Activated CD8-positive, alpha-beta memory T cell treated with anti-CD3 and anti-CD28 coated beads for 36 hours (primary cell): ENCODE results near the gene DEPDC1B. TPM values are rescaled to one million over a fixed set of nuclear protein-coding genes. Genes with fewer than 3 reads are reported as not detected.
"Not testable (repeated sequence)": the region's sequence is repeated elsewhere in the genome, so short reads cannot be mapped to it uniquely, and the experiment has no call there.

Experiments
- CTCF ChIA-PET: fragments of 350-600 bp; sonication (Branson Sonifier 250); formaldehyde crosslinking; loops from one replicate; lab custom pipeline; 2021; ENCODE audit warnings: antibody characterized with exemption; lab: Charles Lee
- POLR2A ChIA-PET: fragments of 350-600 bp; sonication (Branson Sonifier 250); formaldehyde crosslinking; loops from one replicate; lab custom pipeline; 2021; ENCODE audit warnings: antibody characterized with exemption; lab: Charles Lee
- total RNA-seq, 2 experiments: library from RNA; stranded (reverse); gene quantifications; one replicate each; pipeline ENCODE4 v1.2.3, GENCODE V29; 2021

DEPDC1B gene
- total RNA-seq, 2 experiments from 2014 or later = 16.2 to 16.5 TPM

- ChIA-PET POLR2A (no interaction called here), CTCF (no interaction called here)
Measured at GRCh38 chr5:60671899-60672692, 27.9 kb downstream of the DEPDC1B start.

GRCh38 chr5:60670749-60671148 is 29.2 kb downstream of the DEPDC1B start:
- POLR2A ChIA-PET = no interaction called here
- CTCF ChIA-PET = no interaction called here

GRCh38 chr5:60668686-60669304 is 31.2 kb downstream of the DEPDC1B start:
- POLR2A ChIA-PET = no interaction called here
- CTCF ChIA-PET = interaction anchor here (1.0 to 1.4 kb wide), 2 partner anchors 29 to 853 kb away, joined by 3 read pairs; no protein-coding TSS in a partner anchor

- ChIA-PET CTCF (no interaction called here), POLR2A (no interaction called here)
Measured at GRCh38 chr5:60651872-60652620, 47.9 kb downstream of the DEPDC1B start.

- POLR2A ChIA-PET = no interaction called here
- CTCF ChIA-PET = interaction anchor here (0.5 kb wide), 1 partner anchor 309 kb away, joined by 3 read pairs; no protein-coding TSS in a partner anchor
Measured at GRCh38 chr5:60649288-60649917, 50.6 kb downstream of the DEPDC1B start.

- ChIA-PET POLR2A (no interaction called here), CTCF (no interaction called here)
Measured at GRCh38 chr5:60648175-60648574, 51.8 kb downstream of the DEPDC1B start.

- CTCF ChIA-PET = interaction anchor here (0.7 kb wide), 1 partner anchor 1678 kb away, joined by 4 read pairs; no protein-coding TSS in a partner anchor
- POLR2A ChIA-PET = no interaction called here
Measured at GRCh38 chr5:60640901-60641300, 59.1 kb downstream of the DEPDC1B start.

- CTCF ChIA-PET = interaction anchor here (0.8 kb wide), 1 partner anchor 29 kb away, joined by 3 read pairs; no protein-coding TSS in a partner anchor
Measured at GRCh38 chr5:60639544-60639943, 60.4 kb downstream of the DEPDC1B start.

GRCh38 chr5:60638300-60638699 is 61.7 kb downstream of the DEPDC1B start:
- POLR2A ChIA-PET = no interaction called here

More at GRCh38 chr5:60639544-60639943, 60.4 kb downstream of the DEPDC1B start:
- POLR2A ChIA-PET = no interaction called here

GRCh38 chr5:60636644-60637043 is 63.3 kb downstream of the DEPDC1B start:
- POLR2A ChIA-PET = no interaction called here
- CTCF ChIA-PET = no interaction called here

More at GRCh38 chr5:60638300-60638699, 61.7 kb downstream of the DEPDC1B start:
- CTCF ChIA-PET = no interaction called here

GRCh38 chr5:60636001-60636400 is 64.0 kb downstream of the DEPDC1B start:
- ChIA-PET CTCF (no interaction called here), POLR2A (no interaction called here)

GRCh38 chr5:60634051-60634450 is 65.9 kb downstream of the DEPDC1B start:
- CTCF ChIA-PET = no interaction called here

GRCh38 chr5:60633341-60633740 is 66.6 kb downstream of the DEPDC1B start:
- ChIA-PET CTCF (no interaction called here), POLR2A (no interaction called here)

More at GRCh38 chr5:60634051-60634450, 65.9 kb downstream of the DEPDC1B start:
- POLR2A ChIA-PET = no interaction called here

- POLR2A ChIA-PET = no interaction called here
- CTCF ChIA-PET = no interaction called here
Measured at GRCh38 chr5:60632153-60632552, 67.8 kb downstream of the DEPDC1B start.

GRCh38 chr5:60630836-60631235 is 69.1 kb downstream of the DEPDC1B start:
- CTCF ChIA-PET = no interaction called here
- POLR2A ChIA-PET = no interaction called here

GRCh38 chr5:60630179-60630578 is 69.8 kb downstream of the DEPDC1B start:
- POLR2A ChIA-PET = no interaction called here
- CTCF ChIA-PET = no interaction called here

- POLR2A ChIA-PET, CTCF ChIA-PET: not testable (repeated sequence)
Measured at GRCh38 chr5:60624875-60625274, 75.1 kb downstream of the DEPDC1B start.

- CTCF ChIA-PET, POLR2A ChIA-PET: not testable (repeated sequence)
Measured at GRCh38 chr5:60620752-60621151, 79.2 kb downstream of the DEPDC1B start.

- ChIA-PET CTCF (no interaction called here), POLR2A (no interaction called here)
Measured at GRCh38 chr5:60613826-60614225, 86.1 kb downstream of the DEPDC1B start.
